HTR-8/SVneo (cell line): ENCODE data around the gene NAALADL1.
"Not testable (repeated sequence)": the region's sequence is repeated elsewhere in the genome, so short reads cannot be mapped to it uniquely, and the experiment has no call there.

Experiments used
- DNase-seq: peaks from one replicate; pipeline ENCODE4 v3.0.0; 2011; ENCODE audit warnings: low spot score, mixed read lengths; ENCODE audit not compliant: insufficient read length
- FAIRE-seq: peaks from 2 replicates; lab custom pipeline; 2011; peaks lifted over from hg19 to GRCh38; lab: Jason Lieb, UNC

The NAALADL1 gene

GRCh38 chr11:65053827-65054508 lies 4.4 kb downstream of the NAALADL1 start:
- FAIRE-seq (no peak), DNase-seq (no peak)

DNA sequence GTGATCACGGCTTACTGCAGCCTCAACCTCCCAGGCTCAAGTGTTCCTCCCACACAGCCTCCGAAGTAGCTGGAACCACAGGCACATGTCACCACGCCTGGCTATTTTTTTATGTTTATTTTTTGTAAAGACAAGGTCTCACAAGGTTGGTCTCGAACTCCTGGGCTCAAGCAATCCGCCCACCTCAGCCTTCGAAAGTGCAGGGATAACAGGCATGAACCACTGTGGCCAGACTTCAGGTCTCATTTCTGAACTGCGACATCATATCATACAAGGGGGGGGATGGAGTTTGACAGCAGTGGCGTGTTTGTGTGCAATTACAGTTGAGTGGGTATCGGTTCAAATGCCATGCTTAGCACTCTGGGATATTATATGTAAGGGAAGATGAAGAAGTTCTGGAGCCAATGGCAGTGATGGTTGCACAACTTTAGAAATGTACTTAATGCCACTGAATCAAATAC lies 6.9 kb downstream of the NAALADL1 start:
- FAIRE-seq = no peak

DNA sequence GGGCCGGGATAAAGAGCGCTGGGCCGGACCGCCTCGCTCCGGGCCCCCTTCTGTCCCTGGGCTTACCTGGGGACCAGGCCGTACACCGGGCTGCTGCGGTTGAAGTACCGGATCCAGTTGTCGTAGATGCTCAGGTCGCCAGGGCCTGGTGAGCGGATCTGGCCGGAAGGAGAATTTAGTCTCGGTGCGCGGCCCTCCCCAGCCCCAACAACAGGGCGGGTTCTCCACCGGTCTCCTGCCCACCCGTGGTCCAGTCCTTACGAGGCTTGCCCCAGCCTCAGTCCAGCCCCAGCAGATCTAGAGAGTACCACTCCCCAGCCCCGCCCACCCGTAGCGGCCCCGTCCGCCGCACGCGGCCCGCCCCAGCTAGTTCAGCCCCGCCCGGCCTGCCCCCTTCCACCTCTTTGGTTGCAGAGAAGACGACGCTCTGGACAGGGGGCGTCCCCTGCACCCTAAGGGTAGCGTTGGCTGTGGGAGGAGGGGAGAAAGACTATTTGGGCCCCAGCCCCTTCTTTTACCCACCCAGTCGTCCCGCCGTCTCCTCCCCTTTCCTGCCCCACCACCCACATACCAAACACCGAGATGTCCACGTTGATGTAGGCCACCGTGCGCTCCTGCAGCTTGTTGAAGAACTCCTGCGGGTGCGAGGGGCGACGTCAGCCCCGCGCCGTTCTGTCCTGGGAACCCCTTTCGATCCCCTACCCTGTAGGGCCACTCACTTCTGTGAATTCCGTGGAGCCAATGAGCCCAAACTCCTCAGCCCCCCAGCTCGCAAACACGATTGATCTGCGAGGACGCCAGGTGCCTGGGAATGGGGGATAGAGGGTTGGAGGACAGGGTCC lies 10.6 kb downstream of the NAALADL1 start:
- FAIRE-seq (no peak), DNase-seq (no peak)

More for the DNA sequence above, 6.9 kb downstream of the NAALADL1 start:
- no peak for DNase-seq

DNA sequence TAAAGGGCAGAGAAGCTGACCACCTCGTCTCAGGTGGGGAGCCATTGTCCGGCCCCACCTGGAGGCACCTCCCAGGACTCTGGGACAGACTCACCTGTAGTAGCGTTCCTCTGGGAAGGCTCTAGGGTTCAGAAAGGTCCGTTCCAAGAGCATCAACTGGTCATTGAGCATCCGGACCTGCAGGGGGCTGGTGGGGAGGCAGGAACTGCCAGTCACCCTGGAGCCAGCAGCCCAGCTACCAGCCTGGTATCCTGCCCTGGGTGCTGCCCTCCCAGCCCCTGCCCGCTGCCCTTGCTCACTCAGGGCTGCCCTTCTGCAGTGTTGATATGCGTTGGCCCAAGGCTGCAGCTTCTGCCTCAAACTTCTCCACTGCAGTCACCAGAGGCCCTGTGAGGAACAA lies 12.6 kb downstream of the NAALADL1 start:
- DNase-seq (no peak), FAIRE-seq (no peak)

GRCh38 chr11:65045061-65045460 lies 13.3 kb downstream of the NAALADL1 start:
- FAIRE-seq = no peak
- no peak for DNase-seq

- FAIRE-seq = no peak
- no peak for DNase-seq
These were observed 14.4 kb downstream of the NAALADL1 start for GRCh38 chr11:65043881-65044501.

GRCh38 chr11:65042891-65043290 lies 15.5 kb downstream of the NAALADL1 start:
- DNase-seq (no peak), FAIRE-seq (no peak)

GRCh38 chr11:65040847-65041622 lies 17.3 kb downstream of the NAALADL1 start, which contains the start of gene SAC3D1:
TSS of gene SAC3D1 (plus strand) at chr11:65041210. CDS start at chr11:65041293, 83 bp downstream.
- DNase-seq = peak; percentile 97
- peak; percentile 97 for FAIRE-seq

GRCh38 chr11:65040520-65040846 lies 17.9 kb downstream of the NAALADL1 start:
- no peak for FAIRE-seq
- no peak for DNase-seq

DNA sequence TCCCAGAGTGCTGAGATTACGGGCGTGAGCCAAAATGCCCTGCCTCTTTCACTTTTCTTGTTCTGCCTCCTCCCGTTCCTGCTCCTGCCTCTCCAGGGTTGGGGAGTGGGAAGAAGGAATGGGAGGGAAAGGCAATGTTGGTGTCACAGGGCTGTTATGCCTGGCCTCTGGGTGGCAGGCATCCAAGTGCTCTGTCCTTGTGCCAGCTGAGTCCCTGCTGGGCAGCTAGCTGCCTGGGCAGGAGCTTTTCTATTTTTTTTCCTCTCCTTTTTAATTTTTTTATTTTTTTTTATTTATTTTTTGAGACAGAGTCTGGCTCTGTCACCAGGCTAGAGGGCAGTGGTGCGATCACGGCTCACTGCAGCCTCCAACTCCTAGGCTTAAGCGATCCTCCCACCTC lies 21.4 kb downstream of the NAALADL1 start:
- no peak for FAIRE-seq

GRCh38 chr11:65035579-65035978 lies 22.8 kb downstream of the NAALADL1 start:
- DNase-seq (no peak), FAIRE-seq (no peak)

More for the DNA sequence above, 21.4 kb downstream of the NAALADL1 start:
- no peak for DNase-seq

DNA sequence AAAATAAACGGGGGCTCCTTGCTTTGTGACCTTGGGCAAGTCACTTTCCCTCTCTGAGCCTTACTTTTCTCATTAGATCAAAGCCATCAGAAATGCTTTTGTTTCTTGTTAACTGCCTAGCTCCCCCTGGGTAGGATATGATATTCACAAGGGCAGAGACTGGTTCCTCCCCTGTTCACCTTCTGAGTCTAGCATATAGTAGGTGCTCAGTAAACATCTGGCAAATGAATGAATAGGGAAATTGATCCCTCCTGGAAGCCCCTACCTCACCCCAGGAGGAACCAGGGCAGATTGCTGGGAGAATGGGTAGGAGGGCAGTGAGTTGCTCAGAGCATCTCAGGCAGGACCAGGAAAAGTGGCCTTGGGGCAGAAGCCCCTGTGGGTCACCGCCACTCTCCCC lies 23.9 kb downstream of the NAALADL1 start:
- no peak for FAIRE-seq
- no peak for DNase-seq

DNA sequence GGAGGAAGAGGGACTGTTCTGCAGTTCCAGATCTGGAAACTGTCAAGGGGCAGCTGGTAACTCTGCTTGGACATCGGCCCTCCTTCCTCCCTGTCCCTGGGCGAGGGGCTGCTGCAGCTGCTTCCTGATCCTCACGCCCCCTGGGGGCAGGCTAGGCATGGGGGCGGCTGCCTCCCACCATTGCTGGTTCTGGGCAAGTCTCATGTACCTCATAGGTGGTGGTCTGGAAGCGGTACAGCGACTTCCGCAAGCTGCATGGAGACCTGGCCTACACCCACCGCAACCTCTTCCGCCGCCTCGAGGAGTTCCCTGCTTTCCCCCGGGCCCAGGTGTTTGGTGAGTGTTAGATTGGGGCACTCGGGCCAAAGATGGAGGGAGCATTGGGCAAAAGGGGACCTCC lies 26.1 kb downstream of the NAALADL1 start:
- DNase-seq (no peak), FAIRE-seq (no peak)

DNA sequence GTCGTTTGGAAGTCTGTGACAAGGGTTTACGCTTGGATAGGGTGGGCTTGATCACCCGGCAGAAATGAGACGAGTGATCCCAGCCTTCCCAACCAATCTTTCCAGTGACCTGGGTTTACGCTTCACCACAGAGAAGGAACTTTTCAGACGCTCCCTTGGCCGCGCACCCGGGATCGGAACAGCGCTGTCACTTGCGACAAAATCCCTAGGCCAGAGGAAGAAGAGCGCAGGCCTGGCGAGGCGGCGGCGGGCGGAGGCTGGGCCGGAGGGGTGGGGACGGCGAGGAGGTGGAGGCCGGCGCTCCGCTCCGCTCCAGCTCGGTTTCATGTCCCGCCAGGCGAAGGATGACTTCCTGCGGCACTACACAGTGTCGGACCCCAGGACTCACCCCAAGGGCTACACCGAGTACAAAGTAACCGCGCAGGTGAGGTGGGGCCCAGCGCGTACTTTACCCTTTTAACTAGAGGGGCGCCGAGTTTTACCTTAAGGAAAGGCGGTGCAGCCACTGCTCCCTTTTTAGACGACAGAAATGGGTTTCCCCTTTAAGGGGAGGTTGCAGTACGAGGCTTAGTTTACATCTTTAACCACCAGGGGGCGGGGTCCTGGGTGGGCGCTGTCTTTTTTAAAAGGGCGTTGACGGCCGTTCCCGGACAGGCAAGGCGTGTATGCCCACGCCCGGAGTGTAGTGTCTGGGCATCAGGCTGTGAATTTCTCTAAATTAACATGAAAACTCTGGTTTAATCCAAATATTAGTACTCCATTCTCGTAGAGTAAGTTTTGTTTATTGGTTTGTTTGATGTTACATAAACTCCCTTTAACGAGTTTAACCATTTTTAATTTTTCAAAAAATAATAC lies 30.9 kb downstream of the NAALADL1 start, which contains the start of gene SNX15:
Gene SNX15 (plus strand): TSS at position 227 of the 855 bp plus-strand sequence. CDS start 99 bp downstream, at position 326.
- DNase-seq = peak; percentile 89

DNA sequence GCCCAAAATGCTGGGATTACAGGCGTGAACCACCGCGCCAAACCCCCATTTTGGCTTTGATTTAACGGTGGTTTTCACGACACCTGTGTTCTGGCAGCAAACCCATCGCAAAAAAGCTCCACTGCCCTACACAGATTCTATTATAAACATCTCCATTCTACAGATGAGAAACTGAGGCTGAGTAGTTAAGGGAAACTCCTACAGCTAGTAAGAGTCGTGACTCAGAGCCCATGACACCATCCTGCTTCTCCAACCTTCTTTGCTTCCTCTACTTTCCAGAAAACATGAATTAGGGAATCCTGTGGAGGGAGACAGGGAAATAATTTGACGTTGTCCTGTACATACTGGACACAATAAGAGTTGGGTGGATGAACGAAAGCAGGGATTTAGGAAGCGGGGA lies 31.5 kb downstream of the NAALADL1 start:
- FAIRE-seq (no peak), DNase-seq (no peak)

More for the DNA sequence above, 30.9 kb downstream of the NAALADL1 start, which contains the start of gene SNX15:
- FAIRE-seq = no peak

DNA sequence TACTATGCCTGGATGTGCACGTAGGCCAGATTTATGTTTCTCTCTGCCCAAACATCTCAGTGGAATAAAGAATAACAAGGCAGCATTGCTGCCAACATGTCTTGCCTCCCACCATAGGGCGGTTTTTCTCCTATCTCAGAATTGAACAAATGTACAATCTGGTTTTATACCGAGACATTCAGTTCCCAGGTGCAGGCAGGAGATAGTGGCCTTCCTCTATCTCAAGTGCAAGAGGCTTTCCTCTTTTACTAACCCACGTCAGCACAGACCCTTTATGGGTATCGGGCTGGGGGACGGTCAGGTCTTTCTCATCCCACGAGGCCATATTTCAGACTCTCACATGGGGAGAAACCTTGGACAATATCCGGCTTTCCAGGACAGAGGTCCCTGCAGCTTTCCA lies 34.9 kb downstream of the NAALADL1 start:
- DNase-seq, FAIRE-seq: not testable (repeated sequence)

GRCh38 chr11:65021509-65021908 lies 36.8 kb downstream of the NAALADL1 start:
- DNase-seq (no peak), FAIRE-seq (no peak)

DNA sequence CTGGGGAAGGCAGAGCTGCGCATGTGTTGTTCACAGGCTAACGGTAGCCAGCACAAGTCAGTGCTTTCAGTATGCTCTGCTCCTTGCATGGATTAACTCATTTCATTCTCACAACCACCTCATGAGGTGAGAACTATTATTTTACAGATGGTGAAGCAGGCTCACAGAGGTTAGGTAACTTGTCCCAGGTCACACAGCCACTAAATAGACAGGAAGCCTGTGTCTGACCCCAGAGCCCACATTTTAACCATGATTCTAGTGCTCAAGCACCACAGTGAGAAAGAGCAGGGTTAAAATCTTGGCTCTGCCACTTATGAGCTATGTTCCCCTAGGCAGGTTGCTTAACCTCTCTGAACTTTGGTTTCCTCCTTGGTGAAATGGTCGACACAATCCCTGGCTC lies 37.4 kb downstream of the NAALADL1 start:
- FAIRE-seq (no peak), DNase-seq (no peak)

DNA sequence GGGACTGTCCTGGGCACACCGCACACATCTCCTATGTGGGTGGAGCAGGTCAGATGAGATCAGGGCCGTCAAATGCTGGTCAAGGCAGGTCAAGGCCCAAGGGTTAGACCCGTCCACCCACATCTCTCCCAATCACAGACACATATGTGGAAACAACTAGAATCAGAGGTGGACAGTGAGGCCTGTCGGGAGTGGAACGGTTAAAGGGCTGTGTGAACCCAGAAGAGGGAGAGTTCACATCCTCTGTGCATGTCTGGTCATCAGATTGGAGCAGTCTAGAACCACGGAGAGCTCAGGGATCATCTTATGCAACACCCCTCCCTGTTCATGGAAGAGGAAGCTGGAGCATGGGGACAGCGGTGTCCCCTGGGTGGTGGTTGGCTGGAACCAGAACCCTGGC lies 38.5 kb downstream of the NAALADL1 start:
- no peak for FAIRE-seq

More for the DNA sequence above, 38.5 kb downstream of the NAALADL1 start:
- no peak for DNase-seq
